ENCODE results near the gene SLC17A9. TPM values are rescaled to one million over a fixed set of nuclear protein-coding genes. Genes with fewer than 3 reads are reported as not detected.

SLC17A9 gene
- total and polyA plus RNA-seq, 2 experiments from 2014 or later, result 32.0 to 39.3 TPM

- ATAC-seq, result no peak
- no peak overlapping the region for H3K4me3 ChIP-seq
These were observed 43.5 kb downstream of the SLC17A9 start for GRCh38 chr20:62995898-62996595.

More at GRCh38 chr20:62995898-62996595, 43.5 kb downstream of the SLC17A9 start:
- peaks cover 31% of the 10 kb centered on the region for H3K4me1 ChIP-seq (ENCODE audit: insufficient read depth)
- Mint-ChIP-seq H3K4me1 (peaks cover 42% of the 10 kb centered on the region), H3K9me3 (no peaks in the 10 kb centered on the region), H3K27me3 (ENCODE audit: insufficient read depth, low read depth, poor library complexity) (peaks cover 42% of the 10 kb centered on the region), H3K4me3 (no peak overlapping the region), H3K36me3 (ENCODE audit: low read depth) (no peaks in the 10 kb centered on the region), H3K27ac (no peak overlapping the region)
- no peak overlapping the region for H3K4me2 ChIP-seq
- no peaks in the 10 kb centered on the region for H3K36me3 ChIP-seq (ENCODE audit: insufficient read depth)
- TF ChIP-seq ZNF462 (CRISPR knock-in tag; IDR thresholded peaks at IDR 0.05) (no peak), EZH2phosphoT487 (IDR thresholded peaks at IDR 0.05; ENCODE audit: unreplicated experiment) (no peak), ZNF331 (CRISPR knock-in tag; IDR thresholded peaks at IDR 0.05; ENCODE audit: low read depth) (no peak), NANOG (IDR thresholded peaks at IDR 0.05; ENCODE audit: borderline replicate concordance) (no peak), POLR2AphosphoS5 (IDR thresholded peaks at IDR 0.05; ENCODE audit: low read depth) (no peak), ZNF114 (CRISPR knock-in tag; IDR thresholded peaks at IDR 0.05) (no peak), EZH2 (IDR thresholded peaks at IDR 0.05; ENCODE audit: low read depth, unreplicated experiment) (no peak), CREB1 (CRISPR knock-in tag; IDR thresholded peaks at IDR 0.05; ENCODE audit: low read depth) (no peak), JUNB (IDR thresholded peaks at IDR 0.05; ENCODE audit: unreplicated experiment) (no peak), STAT1 (IDR thresholded peaks at IDR 0.05; ENCODE audit: unreplicated experiment) (no peak)
- TF ChIP-seq, protein P1, sequence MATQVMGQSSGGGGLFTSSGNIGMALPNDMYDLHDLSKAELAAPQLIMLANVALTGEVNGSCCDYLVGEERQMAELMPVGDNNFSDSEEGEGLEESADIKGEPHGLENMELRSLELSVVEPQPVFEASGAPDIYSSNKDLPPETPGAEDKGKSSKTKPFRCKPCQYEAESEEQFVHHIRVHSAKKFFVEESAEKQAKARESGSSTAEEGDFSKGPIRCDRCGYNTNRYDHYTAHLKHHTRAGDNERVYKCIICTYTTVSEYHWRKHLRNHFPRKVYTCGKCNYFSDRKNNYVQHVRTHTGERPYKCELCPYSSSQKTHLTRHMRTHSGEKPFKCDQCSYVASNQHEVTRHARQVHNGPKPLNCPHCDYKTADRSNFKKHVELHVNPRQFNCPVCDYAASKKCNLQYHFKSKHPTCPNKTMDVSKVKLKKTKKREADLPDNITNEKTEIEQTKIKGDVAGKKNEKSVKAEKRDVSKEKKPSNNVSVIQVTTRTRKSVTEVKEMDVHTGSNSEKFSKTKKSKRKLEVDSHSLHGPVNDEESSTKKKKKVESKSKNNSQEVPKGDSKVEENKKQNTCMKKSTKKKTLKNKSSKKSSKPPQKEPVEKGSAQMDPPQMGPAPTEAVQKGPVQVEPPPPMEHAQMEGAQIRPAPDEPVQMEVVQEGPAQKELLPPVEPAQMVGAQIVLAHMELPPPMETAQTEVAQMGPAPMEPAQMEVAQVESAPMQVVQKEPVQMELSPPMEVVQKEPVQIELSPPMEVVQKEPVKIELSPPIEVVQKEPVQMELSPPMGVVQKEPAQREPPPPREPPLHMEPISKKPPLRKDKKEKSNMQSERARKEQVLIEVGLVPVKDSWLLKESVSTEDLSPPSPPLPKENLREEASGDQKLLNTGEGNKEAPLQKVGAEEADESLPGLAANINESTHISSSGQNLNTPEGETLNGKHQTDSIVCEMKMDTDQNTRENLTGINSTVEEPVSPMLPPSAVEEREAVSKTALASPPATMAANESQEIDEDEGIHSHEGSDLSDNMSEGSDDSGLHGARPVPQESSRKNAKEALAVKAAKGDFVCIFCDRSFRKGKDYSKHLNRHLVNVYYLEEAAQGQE (IDR thresholded peaks at IDR 0.05; ENCODE audit: unreplicated experiment), result no peak
- TF ChIP-seq, protein P2, sequence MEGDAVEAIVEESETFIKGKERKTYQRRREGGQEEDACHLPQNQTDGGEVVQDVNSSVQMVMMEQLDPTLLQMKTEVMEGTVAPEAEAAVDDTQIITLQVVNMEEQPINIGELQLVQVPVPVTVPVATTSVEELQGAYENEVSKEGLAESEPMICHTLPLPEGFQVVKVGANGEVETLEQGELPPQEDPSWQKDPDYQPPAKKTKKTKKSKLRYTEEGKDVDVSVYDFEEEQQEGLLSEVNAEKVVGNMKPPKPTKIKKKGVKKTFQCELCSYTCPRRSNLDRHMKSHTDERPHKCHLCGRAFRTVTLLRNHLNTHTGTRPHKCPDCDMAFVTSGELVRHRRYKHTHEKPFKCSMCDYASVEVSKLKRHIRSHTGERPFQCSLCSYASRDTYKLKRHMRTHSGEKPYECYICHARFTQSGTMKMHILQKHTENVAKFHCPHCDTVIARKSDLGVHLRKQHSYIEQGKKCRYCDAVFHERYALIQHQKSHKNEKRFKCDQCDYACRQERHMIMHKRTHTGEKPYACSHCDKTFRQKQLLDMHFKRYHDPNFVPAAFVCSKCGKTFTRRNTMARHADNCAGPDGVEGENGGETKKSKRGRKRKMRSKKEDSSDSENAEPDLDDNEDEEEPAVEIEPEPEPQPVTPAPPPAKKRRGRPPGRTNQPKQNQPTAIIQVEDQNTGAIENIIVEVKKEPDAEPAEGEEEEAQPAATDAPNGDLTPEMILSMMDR (conservative IDR thresholded peaks at IDR 0.05; ENCODE audit: low read depth in 2 of 2), result no peak
- TF ChIP-seq, protein P3, sequence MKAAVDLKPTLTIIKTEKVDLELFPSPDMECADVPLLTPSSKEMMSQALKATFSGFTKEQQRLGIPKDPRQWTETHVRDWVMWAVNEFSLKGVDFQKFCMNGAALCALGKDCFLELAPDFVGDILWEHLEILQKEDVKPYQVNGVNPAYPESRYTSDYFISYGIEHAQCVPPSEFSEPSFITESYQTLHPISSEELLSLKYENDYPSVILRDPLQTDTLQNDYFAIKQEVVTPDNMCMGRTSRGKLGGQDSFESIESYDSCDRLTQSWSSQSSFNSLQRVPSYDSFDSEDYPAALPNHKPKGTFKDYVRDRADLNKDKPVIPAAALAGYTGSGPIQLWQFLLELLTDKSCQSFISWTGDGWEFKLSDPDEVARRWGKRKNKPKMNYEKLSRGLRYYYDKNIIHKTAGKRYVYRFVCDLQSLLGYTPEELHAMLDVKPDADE (IDR thresholded peaks at IDR 0.05), result no peak
- no peak for DNase-seq (ENCODE audit: low spot score)
- no peaks in the 10 kb centered on the region for H3K27me3 ChIP-seq (ENCODE audit: insufficient read depth)
- H3K9me2 ChIP-seq (ENCODE audit: insufficient read depth), result no peaks in the 10 kb centered on the region
- H3K79me2 ChIP-seq (replicated peaks; ENCODE audit: insufficient read depth), result no peaks in the 10 kb centered on the region
- peaks cover 22% of the 10 kb centered on the region; the same call in 1 of the 2 replicates for H3F3A ChIP-seq (replicated peaks; ENCODE audit: low read depth)
- no peak overlapping the region for H3K27ac ChIP-seq (ENCODE audit: low read depth)
- no peaks in the 10 kb centered on the region for H4K20me1 ChIP-seq (replicated peaks; ENCODE audit: insufficient read depth)
- no peak overlapping the region for H2AFZ ChIP-seq
